AG10803 (cell line): ENCODE results near the gene ACAN.
A peak's percentile ranks its signal among the peaks of the same experiment; 100 is the strongest.

Experiments
- DNase-seq: peaks from one replicate; pipeline ENCODE4 v3.0.0; 2010; ENCODE audit warnings: low read depth
- H3K4me3 ChIP-seq: 2 replicates; pipeline ENCODE4 v1.5.1; 2011; ENCODE audit warnings: mild to moderate bottlenecking, low read length, control low read depth
- CTCF ChIP-seq: conservative IDR thresholded peaks from 2 replicates; pipeline ENCODE4 v1.5.1; 2011; ENCODE audit warnings: mild to moderate bottlenecking, low read length, control low read depth, inconsistent platforms

The ACAN gene

GRCh38 chr15:88904624-88905327 is 101.5 kb downstream of the ACAN start:
- peak; percentile 76 for DNase-seq
- no peak overlapping the region for H3K4me3 ChIP-seq
- TF ChIP-seq CTCF = peak; percentile 98

GRCh38 chr15:88905576-88905975 is 102.3 kb downstream of the ACAN start:
- H3K4me3 ChIP-seq = no peak overlapping the region
- TF ChIP-seq CTCF = no peak
- no peak for DNase-seq

GRCh38 chr15:88906130-88906529 is 102.9 kb downstream of the ACAN start:
- no peak for DNase-seq
- no peak overlapping the region for H3K4me3 ChIP-seq
- no peak for TF ChIP-seq CTCF

GRCh38 chr15:88906551-88906950 is 103.3 kb downstream of the ACAN start:
- no peak for DNase-seq
- no peak for TF ChIP-seq CTCF
- H3K4me3 ChIP-seq = no peak overlapping the region

GRCh38 chr15:88907111-88907510 is 103.9 kb downstream of the ACAN start:
- no peak for DNase-seq
- TF ChIP-seq CTCF = no peak
- H3K4me3 ChIP-seq = no peak overlapping the region

- DNase-seq = no peak
- TF ChIP-seq CTCF = no peak
Observed at GRCh38 chr15:88908123-88908522, 104.9 kb downstream of the ACAN start.

More at GRCh38 chr15:88908123-88908522, 104.9 kb downstream of the ACAN start:
- no peak overlapping the region for H3K4me3 ChIP-seq
